Lower leg skin (tissue), 4 donors: ENCODE data around the gene NEDD4L. TPM values are rescaled to one million over a fixed set of nuclear protein-coding genes. Genes with fewer than 3 reads are reported as not detected.

ENCODE experiments used
- DNase-seq, 2 donors: peaks; one replicate each; pipeline ENCODE4 v3.0.0-alpha.2; 2019; ENCODE audit warnings: low spot score in 2 of 2
- H3K4me3 ChIP-seq: fragments of 200-600 bp; sonication (generic); 2 replicates; pipeline ENCODE4 v1.5.1; 2017; ENCODE audit warnings: mild to moderate bottlenecking, low read depth; ENCODE audit not compliant: poor library complexity, severe bottlenecking
- CTCF ChIP-seq, 3 donors: fragments of 450-650 bp; IDR thresholded peaks; one replicate each; pipeline ENCODE4 v1.5.1; 2016; ENCODE audit warnings: antibody characterized with exemption in 3 of 3, mild to moderate bottlenecking in 3 of 3, moderate library complexity in 2 of 3
- POLR2A ChIP-seq, 2 donors: fragments of 450-650 bp; IDR thresholded peaks; one replicate each; pipeline ENCODE4 v1.6.1; 2016 to 2017; ENCODE audit warnings: antibody characterized with exemption in 2 of 2, mild to moderate bottlenecking in 1 of 2, moderate library complexity in 1 of 2
- WGBS, 2 donors: methylation state at CpG; one replicate each; pipeline ENCODE4 v1.1.5; 2018; 5-methylcytosine and 5-hydroxymethylcytosine counted together
- intact Hi-C: fragments of 100-400 bp; cut with DNase I; formaldehyde crosslinking; loops from one replicate; pipeline ENCODE4 v1.15.0; 2023; ENCODE audit warnings: low total_unique reads
- total RNA-seq, 4 donors: library from RNA; depleted of rRNA; stranded (reverse); fragments of >200 nt; gene quantifications; one replicate each; pipeline ENCODE4 v1.1.0, GENCODE V29; 2016

Gene NEDD4L
- total RNA-seq, 4 donors from 2014 or later: 22.9 to 127 (median 35.0) TPM

GRCh38 chr18:58234359-58234741 is 190.3 kb downstream of the NEDD4L start:
- no peak overlapping the region for H3K4me3 ChIP-seq
- WGBS, 2 donors: 85 to 92% methylated on average over 2 of the region's 2 CpGs
- intact Hi-C loops: no loop called here
- DNase-seq: no peak
- TF ChIP-seq POLR2A (IDR thresholded peaks at IDR 0.05): no peak
- TF ChIP-seq CTCF (IDR thresholded peaks at IDR 0.05): no peak

- TF ChIP-seq CTCF (IDR thresholded peaks at IDR 0.05): no peak
- no peak for TF ChIP-seq POLR2A (IDR thresholded peaks at IDR 0.05)
- DNase-seq: no peak
- intact Hi-C loops: no loop called here
- 67 to 79% methylated on average over 9 of the region's 9 CpGs for WGBS, 2 donors
- H3K4me3 ChIP-seq: no peak overlapping the region
Measured at GRCh38 chr18:58235001-58235436, 191.0 kb downstream of the NEDD4L start.

- 45 to 60% methylated on average over 1 of the region's 1 CpG for whole genome bisulfite sequencing, 2 donors
- TF ChIP-seq POLR2A (IDR thresholded peaks at IDR 0.05) (no peak), CTCF (IDR thresholded peaks at IDR 0.05) (no peak)
- DNase-seq: no peak
- H3K4me3 ChIP-seq: no peak overlapping the region
- intact Hi-C loops: no loop called here
Measured at GRCh38 chr18:58239879-58240278, 195.9 kb downstream of the NEDD4L start.

- no peak overlapping the region for H3K4me3 ChIP-seq
- TF ChIP-seq CTCF (IDR thresholded peaks at IDR 0.05): no peak
- 89 to 96% methylated on average over 6 of the region's 6 CpGs for whole genome bisulfite sequencing, 2 donors
- DNase-seq: no peak
- intact Hi-C loops: no loop called here
Measured at GRCh38 chr18:58241026-58241679, 197.1 kb downstream of the NEDD4L start.

GRCh38 chr18:58241877-58242276 is 197.9 kb downstream of the NEDD4L start:
- no peak for DNase-seq
- intact Hi-C loops: no loop called here
- 43% methylated on average over 6 of the region's 6 CpGs for WGBS, 2 donors

More at GRCh38 chr18:58241877-58242276, 197.9 kb downstream of the NEDD4L start:
- H3K4me3 ChIP-seq: no peak overlapping the region
- TF ChIP-seq POLR2A (IDR thresholded peaks at IDR 0.05): no peak
- TF ChIP-seq CTCF (IDR thresholded peaks at IDR 0.05): no peak
